ENCODE data around the gene TBC1D7.

- TF ChIP-seq CTCF (IDR thresholded peaks at IDR 0.05 in 4 of 5, conservative IDR thresholded peaks at IDR 0.05 in 1 of 5) (no peak), POLR2A (IDR thresholded peaks at IDR 0.05) (no peak)
Observed at GRCh38 chr6:13302751-13303667, 25.3 kb downstream of the TBC1D7 start.
